ENCODE measurements around the gene ARSB.

- TF ChIP-seq, protein P1, sequence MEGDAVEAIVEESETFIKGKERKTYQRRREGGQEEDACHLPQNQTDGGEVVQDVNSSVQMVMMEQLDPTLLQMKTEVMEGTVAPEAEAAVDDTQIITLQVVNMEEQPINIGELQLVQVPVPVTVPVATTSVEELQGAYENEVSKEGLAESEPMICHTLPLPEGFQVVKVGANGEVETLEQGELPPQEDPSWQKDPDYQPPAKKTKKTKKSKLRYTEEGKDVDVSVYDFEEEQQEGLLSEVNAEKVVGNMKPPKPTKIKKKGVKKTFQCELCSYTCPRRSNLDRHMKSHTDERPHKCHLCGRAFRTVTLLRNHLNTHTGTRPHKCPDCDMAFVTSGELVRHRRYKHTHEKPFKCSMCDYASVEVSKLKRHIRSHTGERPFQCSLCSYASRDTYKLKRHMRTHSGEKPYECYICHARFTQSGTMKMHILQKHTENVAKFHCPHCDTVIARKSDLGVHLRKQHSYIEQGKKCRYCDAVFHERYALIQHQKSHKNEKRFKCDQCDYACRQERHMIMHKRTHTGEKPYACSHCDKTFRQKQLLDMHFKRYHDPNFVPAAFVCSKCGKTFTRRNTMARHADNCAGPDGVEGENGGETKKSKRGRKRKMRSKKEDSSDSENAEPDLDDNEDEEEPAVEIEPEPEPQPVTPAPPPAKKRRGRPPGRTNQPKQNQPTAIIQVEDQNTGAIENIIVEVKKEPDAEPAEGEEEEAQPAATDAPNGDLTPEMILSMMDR (IDR thresholded peaks at IDR 0.05; ENCODE audit: low read depth, low read length, poor library complexity, severe bottlenecking): no peak
- no peak for TF ChIP-seq EZH2phosphoT487 (IDR thresholded peaks at IDR 0.05; ENCODE audit: borderline replicate concordance, low read length)
Observed at GRCh38 chr5:79032782-79033181, 47.7 kb upstream of the ARSB start.
